Measurements from ENCODE around the gene UBP1. TPM values are rescaled to one million over a fixed set of nuclear protein-coding genes. Genes with fewer than 3 reads are reported as not detected.
"Not testable (repeated sequence)": the region's sequence is repeated elsewhere in the genome, so short reads cannot be mapped to it uniquely, and the experiment has no call there.

The UBP1 gene
- polyA plus RNA-seq, 3 donors: 92.3 to 107 (median 99.6) TPM

DNA sequence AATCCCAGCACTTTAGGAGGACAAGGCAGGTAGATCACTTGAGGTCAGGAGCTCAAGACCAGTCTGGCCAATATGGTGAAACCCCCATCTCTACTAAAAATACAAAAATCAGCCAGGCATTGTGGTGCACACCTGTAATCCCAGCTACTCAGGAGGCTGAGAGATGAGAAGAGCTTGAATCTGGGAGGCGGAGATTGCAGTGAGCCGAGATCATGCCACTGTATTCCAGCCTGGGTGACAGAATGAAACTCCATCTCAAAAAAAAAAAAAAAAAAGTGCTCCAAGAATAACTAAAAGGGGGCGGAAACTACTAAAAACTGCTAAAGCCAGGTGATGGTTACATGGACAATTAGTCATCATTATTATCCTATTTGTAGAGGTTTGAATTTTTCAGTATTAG is 29.4 kb downstream of the UBP1 start:
- DNase-seq (ENCODE audit: extremely low read depth in 1 of 11, low read depth in 9 of 11, low spot score in 4 of 11): not testable (repeated sequence)

DNA sequence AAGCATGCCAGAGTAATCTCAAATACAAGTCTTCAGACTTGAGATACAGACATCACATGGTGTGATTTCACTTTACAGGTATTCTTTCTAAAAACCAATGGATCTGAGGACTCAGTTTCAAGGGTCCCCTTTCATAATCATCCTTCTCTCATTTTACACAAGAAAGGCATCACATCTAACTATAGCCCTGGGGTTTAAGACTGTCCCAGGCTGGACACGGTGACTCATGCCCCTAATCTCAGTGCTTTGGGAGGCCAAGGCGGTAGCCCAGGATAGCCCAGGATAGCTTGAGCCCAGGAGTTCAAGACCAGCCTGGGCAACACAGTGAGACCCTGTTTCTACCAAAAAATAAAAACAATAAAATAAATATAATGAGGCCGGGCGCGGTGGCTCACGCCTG is 36.4 kb downstream of the UBP1 start:
- DNase-seq (ENCODE audit: extremely low read depth in 1 of 11, low read depth in 9 of 11, low spot score in 4 of 11): no peak

DNA sequence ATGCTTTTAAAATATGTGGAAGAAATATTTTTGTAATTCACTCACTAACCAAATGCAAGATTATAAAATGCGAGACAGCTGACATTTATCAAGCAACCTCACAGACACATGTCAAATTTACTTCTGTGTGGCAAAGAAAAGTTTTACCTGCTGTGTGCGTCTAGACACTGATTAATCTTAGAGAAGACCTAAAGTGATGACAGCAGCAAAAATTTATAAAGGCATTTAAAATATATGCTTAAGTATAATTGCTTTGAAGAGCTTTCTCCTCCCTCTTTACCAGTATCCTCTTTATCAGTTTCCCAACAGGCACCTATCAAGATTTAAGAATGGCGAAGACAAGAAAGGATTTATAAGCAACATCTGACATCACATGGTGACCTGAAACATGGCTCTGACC is 37.3 kb downstream of the UBP1 start:
- DNase-seq (ENCODE audit: extremely low read depth in 1 of 11, low read depth in 9 of 11, low spot score in 4 of 11): no peak

DNA sequence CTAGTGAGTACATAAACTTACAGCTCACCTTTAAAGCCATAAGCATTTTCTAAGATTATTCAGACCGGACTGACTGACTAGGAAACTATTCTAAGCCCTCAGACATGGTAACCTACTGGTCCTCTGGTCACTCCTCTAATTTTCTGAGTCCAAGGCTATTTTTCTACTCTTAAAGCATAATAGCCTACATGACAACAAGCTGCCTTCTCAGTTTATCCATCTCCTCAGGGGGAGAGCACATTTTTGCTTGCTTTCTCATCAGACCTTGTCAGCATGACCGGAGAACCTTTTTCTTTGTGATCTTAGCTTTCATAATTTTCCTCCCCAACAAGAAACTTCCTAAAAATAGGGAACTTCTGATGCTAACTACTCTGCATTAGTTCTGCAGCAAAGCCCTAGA is 38.4 kb downstream of the UBP1 start:
- DNase-seq (ENCODE audit: extremely low read depth in 1 of 11, low read depth in 9 of 11, low spot score in 4 of 11): no peak

DNA sequence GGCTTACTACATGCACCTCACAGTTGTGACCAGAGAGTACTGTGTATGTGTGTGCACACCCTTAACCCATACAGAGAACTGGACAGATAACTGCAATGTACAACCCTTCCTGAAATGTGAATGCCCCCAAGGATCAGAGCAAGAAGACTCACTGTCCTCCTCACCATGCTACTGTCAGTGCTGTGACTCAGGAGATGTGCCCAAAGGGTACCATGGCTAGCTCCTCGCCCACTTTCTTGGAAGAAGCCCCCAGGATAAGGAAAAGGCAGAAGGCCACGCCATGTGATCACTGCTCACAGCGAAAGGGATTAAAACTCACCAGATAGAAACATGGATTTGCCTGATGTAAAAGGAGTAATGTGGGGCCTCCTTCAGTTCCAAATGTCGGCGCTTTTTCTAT is 41.8 kb downstream of the UBP1 start:
- no peak for DNase-seq (ENCODE audit: extremely low read depth in 1 of 11, low read depth in 9 of 11, low spot score in 4 of 11)

DNA sequence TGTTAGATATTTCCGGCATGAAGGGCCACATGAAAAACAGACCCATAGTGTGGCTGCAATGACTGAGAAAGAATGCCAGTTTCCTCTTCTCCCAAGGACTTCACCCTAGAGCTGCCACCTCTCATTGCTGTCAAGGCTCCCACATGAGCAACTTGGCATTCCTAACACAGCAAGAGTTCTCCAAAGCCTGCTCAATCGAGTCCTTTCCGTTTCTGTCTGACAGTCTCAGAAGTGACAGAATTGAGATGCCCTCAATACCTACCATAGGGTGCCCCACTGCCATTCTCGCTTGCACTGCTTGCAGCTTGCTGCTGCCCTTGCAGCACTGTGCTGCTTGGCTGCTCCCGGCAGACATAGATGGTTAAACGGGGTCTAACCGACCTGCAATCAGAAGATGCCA is 44.3 kb downstream of the UBP1 start:
- DNase-seq (ENCODE audit: extremely low read depth in 1 of 11, low read depth in 9 of 11, low spot score in 4 of 11): no peak

DNA sequence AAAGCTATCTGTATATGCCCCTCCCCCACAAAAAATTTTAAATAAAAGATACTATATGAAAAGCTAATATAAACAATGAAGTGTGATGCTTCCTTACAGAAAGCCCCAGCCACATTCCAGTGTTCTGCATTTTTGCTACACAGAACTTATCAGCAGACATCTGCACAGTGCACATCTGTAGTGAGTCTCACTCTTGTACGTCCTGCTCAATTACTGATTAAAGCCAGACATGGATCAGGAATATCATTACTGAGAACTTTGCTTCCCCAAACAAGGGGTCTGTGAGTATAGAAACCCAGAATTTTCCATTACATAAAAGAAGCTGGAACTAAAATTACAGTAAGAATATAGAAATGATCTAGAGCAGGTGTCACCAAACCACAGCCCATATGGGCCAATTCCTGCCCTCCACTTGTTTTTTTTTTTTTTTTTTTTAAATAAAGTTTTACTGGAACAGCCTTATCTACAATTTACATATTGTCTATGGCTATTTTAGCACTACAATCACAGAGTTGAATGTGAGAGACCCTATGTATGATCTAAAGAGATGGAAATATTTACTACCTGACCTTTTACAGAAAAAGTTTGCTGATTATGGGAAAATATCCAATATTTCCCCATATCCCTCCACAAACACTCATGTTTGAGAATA is 45.7 kb downstream of the UBP1 start:
- DNase-seq (ENCODE audit: extremely low read depth in 1 of 11, low read depth in 9 of 11, low spot score in 4 of 11): no peak

DNA sequence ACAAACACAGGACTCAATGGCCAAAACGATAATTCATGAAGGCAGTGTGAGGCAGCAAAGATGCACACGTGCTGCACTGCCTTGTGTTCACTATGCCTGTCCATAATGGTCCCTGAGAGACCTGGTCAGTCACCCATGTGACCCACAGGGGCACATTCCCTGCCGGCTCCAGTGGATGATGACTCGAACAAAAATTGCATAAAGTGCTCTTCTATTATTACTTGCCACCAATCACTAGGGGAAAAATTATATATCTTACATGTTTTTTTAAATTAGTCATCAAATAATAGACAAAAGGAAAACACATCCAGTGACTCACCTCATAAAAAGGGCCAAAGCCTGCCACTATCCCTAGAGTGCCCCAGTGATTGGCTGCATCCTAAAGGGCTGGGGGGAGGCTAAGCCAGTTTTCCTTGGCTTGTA is 47.5 kb downstream of the UBP1 start:
- no peak for DNase-seq (ENCODE audit: extremely low read depth in 1 of 11, low read depth in 9 of 11, low spot score in 4 of 11)

DNA sequence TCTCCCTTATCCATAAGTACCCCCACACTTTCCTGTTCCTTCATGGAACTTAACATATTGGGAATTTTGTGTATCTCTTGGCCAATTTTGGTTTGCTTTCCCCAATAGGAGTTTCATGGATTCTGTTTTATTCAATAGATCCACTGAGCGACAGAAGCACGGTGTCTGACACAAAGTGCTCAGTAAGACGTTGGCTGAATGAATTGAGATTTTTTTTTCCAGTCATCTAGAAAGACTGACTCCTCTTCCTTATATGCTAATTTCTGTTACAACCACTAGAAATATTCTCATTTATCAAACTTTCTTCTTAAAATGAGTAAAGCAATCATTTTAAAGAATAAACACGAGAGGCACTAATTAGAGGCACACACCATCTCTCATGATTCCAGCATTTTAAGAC is 48.1 kb downstream of the UBP1 start:
- no peak for DNase-seq (ENCODE audit: extremely low read depth in 1 of 11, low read depth in 9 of 11, low spot score in 4 of 11)

DNA sequence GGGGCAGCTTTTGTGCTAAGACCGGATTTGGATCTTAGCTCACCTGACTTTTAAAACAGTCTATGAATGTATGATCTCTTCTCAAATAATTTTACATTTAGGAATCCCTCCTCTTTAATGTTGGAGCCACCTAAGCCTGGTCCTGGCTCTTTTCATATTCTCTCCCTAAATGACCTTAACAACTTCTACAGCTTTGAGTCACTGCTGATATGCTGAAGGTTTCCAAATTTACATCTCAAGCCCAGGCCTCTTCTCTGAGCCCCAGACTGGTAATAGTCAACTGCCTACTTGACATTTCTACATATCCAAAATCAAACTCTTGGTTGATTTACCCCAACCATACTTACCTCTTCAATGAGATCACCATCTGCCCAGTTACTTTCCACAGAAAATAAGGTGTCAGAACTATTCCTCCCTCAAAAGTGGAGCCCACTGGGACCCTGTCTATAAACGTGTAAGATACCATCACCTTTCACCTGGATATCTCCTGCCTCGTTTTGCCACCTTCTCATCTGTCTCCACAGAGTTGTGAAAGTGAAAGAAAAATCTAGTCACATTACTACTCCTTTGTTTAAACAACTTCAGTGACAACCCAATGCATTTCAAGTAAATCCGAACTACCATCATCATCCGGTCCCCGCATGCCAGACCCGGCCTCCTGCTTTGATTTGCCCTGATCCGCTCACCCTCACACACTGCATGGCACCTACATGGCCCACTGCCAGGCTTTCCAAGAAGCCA is 48.8 kb downstream of the UBP1 start:
- DNase-seq (ENCODE audit: extremely low read depth in 1 of 11, low read depth in 9 of 11, low spot score in 4 of 11): no peak

DNA sequence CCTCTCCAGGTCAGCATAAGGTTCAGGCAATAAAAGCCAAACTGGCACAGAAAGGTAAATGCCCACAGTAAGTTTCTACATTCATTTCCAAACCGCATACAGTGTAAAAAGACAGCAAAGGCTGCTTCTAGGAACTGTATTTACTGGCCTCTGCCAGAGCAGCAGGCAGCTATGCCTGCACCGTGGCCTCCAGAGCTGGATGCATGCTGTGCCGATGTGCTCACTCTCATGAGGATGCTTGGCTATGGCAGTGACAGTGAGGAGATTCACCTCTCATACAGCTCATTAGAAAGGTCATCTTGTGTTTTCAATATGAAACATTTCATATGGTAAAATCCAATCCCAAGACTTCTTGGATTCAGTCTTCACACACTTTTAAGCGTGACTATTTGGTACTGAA is 50.3 kb downstream of the UBP1 start:
- no peak for DNase-seq (ENCODE audit: extremely low read depth in 1 of 11, low read depth in 9 of 11, low spot score in 4 of 11)

DNA sequence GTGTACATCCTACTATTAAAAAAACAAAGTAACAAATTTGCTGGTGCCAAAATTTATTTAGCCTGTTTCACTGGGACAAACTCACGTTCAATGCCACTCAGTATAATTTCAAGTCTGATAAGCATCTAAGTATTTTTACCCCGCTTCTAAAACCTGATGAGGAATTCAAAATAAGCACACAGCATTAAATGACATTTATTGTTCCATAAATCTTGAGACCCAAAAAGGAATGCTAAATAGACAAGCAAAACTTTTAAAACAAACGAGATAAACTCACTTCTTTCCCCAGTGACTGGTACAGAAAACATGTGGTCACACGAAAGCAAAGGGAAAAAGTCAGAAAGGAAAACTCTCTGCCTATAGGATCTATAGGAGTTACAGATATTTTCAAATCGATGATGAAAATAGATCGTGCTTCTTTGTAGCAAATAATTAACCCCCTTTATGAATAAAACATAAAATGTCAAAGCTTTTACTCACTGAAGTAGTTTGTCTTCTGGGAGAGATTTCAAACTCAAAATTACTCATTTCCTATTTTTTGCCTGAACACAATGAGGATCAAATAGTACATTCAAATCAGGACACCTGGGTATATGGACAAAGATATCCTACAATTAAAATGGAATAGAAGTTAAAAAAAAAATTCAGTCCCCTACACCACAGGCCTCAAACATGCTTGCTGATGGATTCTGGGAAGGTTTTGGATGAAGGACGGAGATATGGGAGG is 51.7 kb downstream of the UBP1 start:
- DNase-seq (ENCODE audit: extremely low read depth in 1 of 11, low read depth in 9 of 11, low spot score in 4 of 11): no peak

DNA sequence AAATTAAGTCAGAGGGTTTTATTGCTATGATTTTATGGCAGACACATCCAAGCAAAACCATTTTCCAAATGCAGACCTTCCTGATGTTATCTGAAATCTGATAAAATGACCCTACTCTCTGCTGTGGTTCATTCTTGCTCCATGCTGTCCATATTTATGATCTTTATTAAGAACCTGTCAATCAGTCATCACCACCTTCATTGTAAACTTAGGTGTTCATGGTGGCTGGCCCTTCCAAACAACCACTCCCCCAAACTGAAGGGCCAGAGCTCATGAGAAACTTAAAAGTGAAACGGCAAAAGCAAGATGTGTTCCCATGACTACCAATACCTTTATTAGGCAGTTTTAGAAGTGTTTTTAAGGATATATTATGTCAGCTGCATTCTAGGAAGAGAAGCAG is 53.6 kb downstream of the UBP1 start:
- no peak for DNase-seq (ENCODE audit: extremely low read depth in 1 of 11, low read depth in 9 of 11, low spot score in 4 of 11)

DNA sequence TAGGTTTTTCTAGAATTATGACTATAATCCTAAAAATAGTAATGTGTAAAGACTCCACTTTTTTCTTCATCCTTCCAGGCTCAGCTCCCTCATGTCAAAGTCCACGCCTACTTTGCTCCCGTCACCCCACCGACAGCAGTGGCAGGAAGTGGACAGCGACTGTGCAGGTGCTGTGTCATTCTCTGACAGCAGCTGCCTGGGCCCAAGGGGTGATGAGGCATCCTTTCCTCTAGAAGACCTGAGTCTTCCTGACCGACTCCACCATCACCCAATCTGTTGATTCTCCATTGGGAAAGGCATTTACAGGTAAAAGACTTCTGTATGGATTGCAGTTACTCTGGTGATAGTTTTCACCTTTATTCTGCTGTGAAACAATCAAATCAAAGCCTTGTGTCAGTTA is 54.8 kb downstream of the UBP1 start:
- no peak for DNase-seq (ENCODE audit: extremely low read depth in 1 of 11, low read depth in 9 of 11, low spot score in 4 of 11)

DNA sequence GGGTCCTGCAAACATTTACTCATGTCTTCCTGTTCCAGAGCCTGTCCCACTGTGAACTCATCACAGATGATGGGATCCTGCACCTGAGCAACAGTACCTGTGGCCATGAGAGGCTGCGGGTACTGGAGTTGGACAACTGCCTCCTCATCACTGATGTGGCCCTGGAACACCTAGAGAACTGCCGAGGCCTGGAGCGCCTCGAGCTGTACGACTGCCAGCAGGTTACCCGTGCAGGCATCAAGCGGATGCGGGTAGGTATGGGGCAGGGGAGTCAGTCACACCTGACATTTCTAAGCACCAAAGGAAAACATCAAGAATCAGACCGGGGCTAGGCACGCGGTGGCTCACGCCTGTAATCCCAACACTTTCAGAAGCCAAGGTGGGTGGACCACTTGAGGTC is 56.3 kb downstream of the UBP1 start:
- no peak for DNase-seq (ENCODE audit: extremely low read depth in 1 of 11, low read depth in 9 of 11, low spot score in 4 of 11)

DNA sequence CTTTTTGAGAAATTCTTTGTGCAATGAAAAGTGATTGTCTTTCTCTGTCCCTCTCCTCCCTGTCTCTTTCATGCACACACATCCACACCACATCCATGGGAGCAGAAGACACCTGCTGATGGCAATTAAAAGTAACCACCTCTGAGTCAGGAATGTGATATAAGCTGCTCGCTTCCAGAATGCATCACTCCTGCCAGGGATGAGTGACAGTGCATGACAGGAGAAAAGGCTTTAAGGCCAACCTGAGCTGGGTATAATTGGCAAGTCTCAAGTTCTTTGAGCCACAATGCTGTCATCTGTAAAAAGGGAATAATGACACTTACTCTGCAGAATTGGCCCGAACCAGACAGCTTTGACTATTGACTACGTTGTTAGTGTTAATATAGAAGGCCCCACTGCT is 59.6 kb downstream of the UBP1 start:
- DNase-seq (ENCODE audit: extremely low read depth in 1 of 11, low read depth in 9 of 11, low spot score in 4 of 11): peak in 1 of 11 donors; percentile 1

DNA sequence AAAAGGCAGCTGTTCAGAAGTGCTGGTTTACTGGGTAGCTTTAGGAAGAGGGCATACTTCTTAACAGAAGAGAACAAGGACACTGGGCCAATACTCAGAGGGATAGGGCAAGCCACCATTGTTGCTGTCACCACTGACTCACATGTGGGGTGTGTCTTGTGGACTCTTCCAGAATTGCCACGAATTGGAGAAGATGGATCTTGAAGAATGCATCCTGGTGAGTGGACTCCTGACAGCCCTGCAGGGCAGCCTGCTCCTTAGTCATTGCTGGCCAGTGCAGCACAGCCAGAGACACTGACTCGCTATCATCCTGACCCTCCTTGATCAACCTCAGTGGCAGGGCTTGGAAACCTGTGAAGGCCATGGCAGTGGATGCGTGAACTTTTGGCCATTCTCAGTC is 62.3 kb downstream of the UBP1 start:
- DNase-seq (ENCODE audit: extremely low read depth in 1 of 11, low read depth in 9 of 11, low spot score in 4 of 11): no peak

DNA sequence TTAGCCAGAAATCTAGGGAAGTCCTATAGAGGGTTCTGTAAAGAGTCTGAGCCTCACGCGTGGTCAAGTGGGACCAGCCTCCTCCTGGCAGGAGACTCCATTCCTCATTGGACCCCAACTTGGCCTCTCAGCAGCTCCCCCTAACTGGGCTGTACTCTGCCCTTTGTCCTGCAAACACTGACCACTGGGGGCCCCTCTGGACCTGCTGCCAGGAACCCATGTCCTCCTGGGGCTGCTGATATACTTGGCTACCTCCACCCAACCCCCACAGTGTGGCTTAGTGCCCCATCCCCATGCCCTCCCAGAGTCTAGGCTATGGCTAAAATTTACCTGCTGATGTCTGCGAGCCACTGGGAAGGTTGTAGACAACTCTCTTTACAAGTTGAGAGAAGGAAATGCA is 62.7 kb downstream of the UBP1 start:
- no peak for DNase-seq (ENCODE audit: extremely low read depth in 1 of 11, low read depth in 9 of 11, low spot score in 4 of 11)

DNA sequence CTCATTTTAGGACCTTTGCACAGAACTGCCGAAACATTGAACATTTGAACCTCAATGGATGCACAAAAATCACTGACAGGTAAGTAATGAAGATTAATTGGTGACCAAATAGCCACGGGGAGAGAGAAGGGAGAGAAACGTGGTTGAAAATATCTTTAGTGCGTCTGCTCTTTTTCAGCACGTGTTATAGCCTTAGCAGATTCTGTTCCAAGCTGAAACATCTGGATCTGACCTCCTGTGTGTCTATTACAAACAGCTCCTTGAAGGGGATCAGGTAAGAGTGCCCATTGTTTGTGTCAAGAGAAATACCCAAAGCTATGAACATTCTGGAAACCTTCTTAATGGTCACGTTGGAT is 67.1 kb downstream of the UBP1 start:
- no peak for DNase-seq (ENCODE audit: extremely low read depth in 1 of 11, low read depth in 9 of 11, low spot score in 4 of 11)

All from renal cortex interstitium (tissue), 11 donors.